Endothelial cell of umbilical vein (primary cell): Measurements from ENCODE around the gene TLE1. TPM values are rescaled to one million over a fixed set of nuclear protein-coding genes. Genes with fewer than 3 reads are reported as not detected.

Source experiments
- BruUV-seq: library from RNA; stranded (reverse); fragments of 400-500 nt; replicated peaks from 2 replicates; lab custom pipeline; 2021; lab: Mats Ljungman, UMichigan
- CTCF ChIA-PET: fragments of 300-600, 350-600 bp; sonication (Branson Sonifier 250); formaldehyde crosslinking; loops from one replicate; lab custom pipeline; 2021; ENCODE audit warnings: antibody characterized with exemption, inconsistent platforms; lab: Charles Lee
- POLR2A ChIA-PET: fragments of 300-600, 350-600 bp; sonication (Branson Sonifier 250); formaldehyde crosslinking; loops from one replicate; lab custom pipeline; 2021; ENCODE audit warnings: antibody characterized with exemption, inconsistent platforms; lab: Charles Lee
- DNase-seq: peaks from one replicate; pipeline ENCODE4 v3.0.0-alpha.2; 2011; ENCODE audit warnings: low read depth, low spot score
- FAIRE-seq: peaks from 2 replicates; lab custom pipeline; 2011; peaks lifted over from hg19 to GRCh38; lab: Jason Lieb, UNC
- H2AFZ ChIP-seq: 2 replicates; pipeline ENCODE4 v1.6.0; 2012; ENCODE audit warnings: low read depth, low read length, control low read depth, inconsistent platforms
- H3K27ac ChIP-seq: 2 replicates; pipeline ENCODE4 v1.5.1; 2011; ENCODE audit warnings: low read depth, mild to moderate bottlenecking, control low read depth, low read length, moderate library complexity; ENCODE audit not compliant: insufficient read depth
- H3K27me3 ChIP-seq, 2 experiments: 2 replicates each; pipeline versions ENCODE4 v1.6.0 to v1.6.1; 2011; ENCODE audit warnings: low read length in 2 of 2, mixed read lengths in 1 of 2; ENCODE audit not compliant: control insufficient read depth in 2 of 2, insufficient read depth in 2 of 2
- H3K36me3 ChIP-seq, 2 experiments: 2 replicates in 1 of 2; 3 replicates in 1 of 2; pipeline ENCODE4 v1.5.1; 2011; ENCODE audit warnings: low read length in 2 of 2, mild to moderate bottlenecking in 1 of 2, moderate library complexity in 1 of 2; ENCODE audit not compliant: control insufficient read depth in 2 of 2, insufficient read depth in 2 of 2; ENCODE audit errors: extremely low read depth in 1 of 2
- H3K4me1 ChIP-seq: 3 replicates; pipeline ENCODE4 v1.5.1; 2011; ENCODE audit warnings: mild to moderate bottlenecking, low read length; ENCODE audit not compliant: control insufficient read depth, insufficient read depth; ENCODE audit errors: extremely low read depth
- H3K4me2 ChIP-seq: 2 replicates; pipeline ENCODE4 v1.6.1; 2011; ENCODE audit warnings: low read length, control low read depth, mixed read lengths; ENCODE audit not compliant: insufficient read depth
- H3K4me3 ChIP-seq, 3 experiments: fragments of 200-600 bp in 1 of 3; sonication (generic), shearing (Covaris generic) in 1 of 3; replicated peaks in 1 of 3; 2 replicates each; pipeline ENCODE4 v1.5.1; 2011 to 2016; ENCODE audit warnings: control low read depth in 3 of 3, low read length in 3 of 3, mild to moderate bottlenecking in 2 of 3, inconsistent platforms in 1 of 3, low read depth in 1 of 3, moderate library complexity in 1 of 3; ENCODE audit not compliant: insufficient read depth in 1 of 3
- H3K79me2 ChIP-seq: 2 replicates; pipeline ENCODE4 v1.6.0; 2012; ENCODE audit warnings: low read length, inconsistent platforms; ENCODE audit not compliant: control insufficient read depth, insufficient read depth
- H3K9ac ChIP-seq: replicated peaks from 2 replicates; pipeline ENCODE3; 2011; ENCODE audit warnings: low read length, control low read depth; ENCODE audit not compliant: insufficient read depth; ENCODE audit errors: extremely low read depth
- H3K9me1 ChIP-seq: replicated peaks from 3 replicates; pipeline ENCODE4 v1.6.0; 2011; ENCODE audit warnings: mild to moderate bottlenecking, low read length; ENCODE audit not compliant: control insufficient read depth, insufficient read depth; ENCODE audit errors: extremely low read depth
- H3K9me3 ChIP-seq: replicated peaks from 2 replicates; pipeline ENCODE4 v1.5.1; 2012; ENCODE audit warnings: low read length, inconsistent platforms; ENCODE audit not compliant: control insufficient read depth, insufficient read depth
- H4K20me1 ChIP-seq: replicated peaks from 2 replicates; pipeline ENCODE3; 2011; ENCODE audit warnings: mild to moderate bottlenecking, low read length; ENCODE audit not compliant: control insufficient read depth, insufficient read depth; ENCODE audit errors: extremely low read depth
- CTCF ChIP-seq, 2 donors: IDR thresholded peaks; 1 replicate in 1 of 2; 2 replicates in 1 of 2; pipeline ENCODE4 v1.5.1; 2011; ENCODE audit warnings: low read length in 2 of 2, mild to moderate bottlenecking in 2 of 2, moderate library complexity in 2 of 2, control low read depth in 1 of 2, inconsistent platforms in 1 of 2, low read depth in 1 of 2; ENCODE audit not compliant: insufficient read depth in 1 of 2; ENCODE audit errors: extremely low read depth in 1 of 2
- EZH2 ChIP-seq: IDR thresholded peaks from 2 replicates; pipeline ENCODE4 v1.6.1; 2012; ENCODE audit warnings: borderline replicate concordance, low read depth, mild to moderate bottlenecking, moderate library complexity, low read length, inconsistent platforms; ENCODE audit not compliant: severe bottlenecking
- FOS ChIP-seq: IDR thresholded peaks from 2 replicates; pipeline ENCODE4 v1.6.1; 2011; ENCODE audit warnings: mild to moderate bottlenecking, low read length, moderate library complexity, borderline replicate concordance; ENCODE audit not compliant: insufficient read depth
- GATA2 ChIP-seq: IDR thresholded peaks from 2 replicates; pipeline ENCODE4 v1.7.0; 2011; ENCODE audit warnings: low read depth, mild to moderate bottlenecking, moderate library complexity, mixed read lengths, low read length; ENCODE audit not compliant: insufficient read length, insufficient read depth
- JUN ChIP-seq: IDR thresholded peaks from 2 replicates; pipeline ENCODE4 v1.6.1; 2011; ENCODE audit warnings: borderline replicate concordance, low read depth; ENCODE audit not compliant: insufficient read length, insufficient read depth
- MAX ChIP-seq: IDR thresholded peaks from 2 replicates; pipeline ENCODE4 v1.6.1; 2011; ENCODE audit not compliant: insufficient read depth, insufficient read length
- MYC ChIP-seq: IDR thresholded peaks from one replicate; pipeline ENCODE4 v1.6.1; 2011; ENCODE audit warnings: mild to moderate bottlenecking, low read depth, low read length
- POLR2A ChIP-seq: IDR thresholded peaks from 2 replicates; pipeline ENCODE4 v1.6.1; 2012; ENCODE audit warnings: low read depth, mild to moderate bottlenecking, control low read depth, low read length
- POLR2AphosphoS5 ChIP-seq: IDR thresholded peaks from 2 replicates; pipeline ENCODE4 v1.6.1; 2012; ENCODE audit warnings: low read depth, mild to moderate bottlenecking, control low read depth, low read length, moderate library complexity; ENCODE audit not compliant: insufficient read depth
- dilution Hi-C: fragments of 300-500 bp; cut with MboI; formaldehyde crosslinking; loops from one replicate; pipeline ENCODE4 v1.15.0; 2019; ENCODE audit warnings: low sequenced_read_pairs; ENCODE audit not compliant: extremely low pct_ligation_motif_present
- intact Hi-C: fragments of 100-400 bp; cut with micrococcal nuclease; formaldehyde crosslinking; loops from one replicate; pipeline ENCODE4 v1.10.0; 2022
- polyA plus RNA-seq, 4 experiments: library from polyadenylated mRNA; depleted of rRNA in 3 of 4; stranded (reverse) in 3 of 4; unstranded in 1 of 4; fragments of >200 nt; gene quantifications; 2 replicates each; pipeline versions ENCODE4 v1.2.1 to v1.2.3, GENCODE V29; 2011 to 2012; ENCODE audit warnings: missing spikeins in 1 of 4
- total RNA-seq: library from RNA; stranded (reverse); gene quantifications from 2 replicates; pipeline ENCODE4 v1.2.3, GENCODE V29; 2021

The TLE1 gene
- total and polyA plus RNA-seq, 2 donors (not counting 3 experiments of a cell fraction or from before 2014, with no cell fraction given): 55.0 to 58.2 TPM

- dilution Hi-C loops (no loop called here), intact Hi-C loops (no loop called here)
- H3K36me3 ChIP-seq: peaks cover 2 to 8% of the 10 kb centered on the region in 2 experiments
- no peak overlapping the region for H3K4me3 ChIP-seq
- no peak overlapping the region for H3K27ac ChIP-seq
- no peaks in the 10 kb centered on the region for H3K79me2 ChIP-seq
- no TSS peak for BruUV-seq
- H3K27me3 ChIP-seq: no peaks in the 10 kb centered on the region
- no peaks in the 10 kb centered on the region for H3K9me1 ChIP-seq
- peaks cover 40% of the 10 kb centered on the region for H3K4me1 ChIP-seq
- no peaks in the 10 kb centered on the region for H3K9me3 ChIP-seq
- no peak for DNase-seq
- CTCF ChIA-PET: no interaction called here
- no peak overlapping the region for H3K9ac ChIP-seq
- no peak overlapping the region for H2AFZ ChIP-seq
- no peak for FAIRE-seq
- no peaks in the 10 kb centered on the region for H4K20me1 ChIP-seq
- TF ChIP-seq MAX (no peak), POLR2A (no peak), FOS (no peak), JUN (no peak), GATA2 (no peak), EZH2 (no peak), MYC (no peak), CTCF (IDR thresholded peaks at IDR 0.05; ENCODE audit: extremely low read depth in 1 of 2, insufficient read depth in 1 of 2, low read depth in 1 of 2, low read length in 2 of 2) (no peak), POLR2AphosphoS5 (no peak)
- no peak overlapping the region for H3K4me2 ChIP-seq
- POLR2A ChIA-PET: no interaction called here
Observed at GRCh38 chr9:81591791-81592190, 97.6 kb downstream of the TLE1 start.
